Stimulated activated naive B cell treated with anti-CD40 and anti-IgM and Interleukin-4, amounts not matched to agents 10 μg/mL and 1 μg/mL and 100 μg/mL, for 72 hours (primary cell): Measurements from ENCODE around the gene PPM1G.

Source experiments
- ATAC-seq, 2 donors: fragments of 150-1000 bp; cut with Tn5 transposase; replicated peaks; 2 replicates each; pipeline ENCODE4 v1.10.0; 2021; ENCODE audit warnings: moderate library complexity in 1 of 2
- DNase-seq: peaks from one replicate; pipeline ENCODE4 v3.0.0; 2021
- H3K27ac Mint-ChIP-seq: one replicate; pipeline ENCODE4 v1.8.0; 2022; ENCODE audit warnings: mild to moderate bottlenecking, mixed read lengths
- H3K27me3 Mint-ChIP-seq, 2 donors: one replicate each; pipeline ENCODE4 v1.8.0; 2022; ENCODE audit warnings: mixed read lengths in 2 of 2
- H3K36me3 Mint-ChIP-seq, 2 donors: one replicate each; pipeline ENCODE4 v1.8.0; 2022; ENCODE audit warnings: mixed read lengths in 2 of 2, mild to moderate bottlenecking in 1 of 2
- H3K4me1 Mint-ChIP-seq, 2 donors: one replicate each; pipeline ENCODE4 v1.8.0; 2022; ENCODE audit warnings: mixed read lengths in 2 of 2, mild to moderate bottlenecking in 1 of 2
- H3K4me3 Mint-ChIP-seq, 2 donors: one replicate each; pipeline ENCODE4 v1.8.0; 2022; ENCODE audit warnings: mild to moderate bottlenecking in 2 of 2, mixed read lengths in 2 of 2, moderate library complexity in 1 of 2
- H3K9me3 Mint-ChIP-seq, 2 donors: one replicate each; pipeline ENCODE4 v1.8.0; 2022; ENCODE audit warnings: mixed read lengths in 2 of 2, mild to moderate bottlenecking in 1 of 2

The PPM1G gene

DNA sequence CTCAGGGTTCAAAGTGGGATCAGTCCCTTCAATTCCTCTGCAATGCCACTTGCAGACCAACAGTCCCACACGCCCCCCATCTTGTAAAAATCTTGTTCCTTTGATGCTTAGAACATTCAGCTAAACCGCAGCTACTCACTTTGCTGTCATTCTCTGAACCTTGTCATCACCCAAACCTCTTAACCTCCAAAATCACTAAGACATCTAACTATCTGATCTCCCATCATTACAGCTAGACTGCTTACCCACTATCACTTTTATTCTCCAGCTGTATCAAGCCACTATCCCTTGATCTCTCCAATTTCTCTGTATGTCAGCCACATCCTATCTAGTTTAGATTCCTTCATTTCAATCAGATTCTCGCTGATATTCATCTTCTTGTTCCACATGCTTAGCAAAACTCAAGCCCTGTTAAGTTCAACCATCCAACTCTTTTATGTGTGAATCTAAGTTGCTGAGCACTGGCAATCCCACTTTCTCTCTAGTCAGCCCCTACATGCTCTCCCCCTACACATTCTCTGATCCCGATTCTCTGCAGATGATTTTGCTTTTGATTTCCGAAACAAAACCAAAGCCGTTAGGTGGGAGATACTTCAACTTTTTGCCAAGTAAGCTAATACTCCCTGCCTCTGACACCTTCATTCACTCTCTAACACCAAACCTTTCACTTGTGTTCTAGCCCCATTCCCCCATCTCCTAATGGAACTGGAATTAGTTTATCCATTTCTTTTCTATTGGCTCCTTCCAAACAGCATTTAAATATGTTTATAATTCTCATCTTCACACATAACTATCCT, 57.4 kb downstream of the PPM1G start:
- no peak for DNase-seq
- Mint-ChIP-seq H3K4me3 (no peak overlapping the region), H3K36me3 (peaks cover 22 to 27% of the 10 kb centered on the region in 2 donors)

DNA sequence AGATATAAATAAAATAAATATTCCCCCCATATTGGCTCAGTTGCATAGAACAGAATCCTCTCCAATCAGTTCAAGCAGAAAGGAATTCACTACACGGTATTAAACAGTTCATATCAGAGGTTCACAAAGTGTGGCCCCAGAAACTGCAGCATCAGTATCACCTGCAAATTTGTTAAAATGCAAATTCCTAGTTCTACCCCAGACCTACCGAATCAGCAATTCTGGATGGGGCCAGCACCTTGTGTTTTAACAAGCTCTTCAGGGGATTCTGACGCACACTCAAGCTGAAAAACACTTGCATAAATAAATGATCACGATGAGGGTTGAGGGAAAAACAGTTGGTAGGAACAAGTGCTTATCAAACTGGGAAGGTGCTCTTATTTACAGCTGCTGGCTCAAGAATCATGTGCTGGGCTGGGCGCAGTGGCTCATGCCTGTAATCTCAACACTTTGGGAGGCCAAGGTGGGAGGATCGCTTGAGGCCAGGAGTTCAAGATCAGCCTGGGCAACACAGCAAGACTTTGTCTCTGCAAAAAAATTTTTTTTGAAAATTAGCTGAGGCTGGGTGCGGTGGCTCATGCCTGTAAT, 59.2 kb downstream of the PPM1G start:
- H3K9me3 Mint-ChIP-seq, result no peaks in the 10 kb centered on the region
- H3K4me3 Mint-ChIP-seq, result no peak overlapping the region
- ATAC-seq, result no peak
- H3K27me3 Mint-ChIP-seq, result no peaks in the 10 kb centered on the region
- no peak overlapping the region for H3K27ac Mint-ChIP-seq
- H3K36me3 Mint-ChIP-seq, result peaks cover 26 to 31% of the 10 kb centered on the region in 2 donors
- no peak for DNase-seq
- peaks cover 24 to 45% of the 10 kb centered on the region in 2 donors for H3K4me1 Mint-ChIP-seq

More for the DNA sequence above, 57.4 kb downstream of the PPM1G start:
- H3K9me3 Mint-ChIP-seq, result no peaks in the 10 kb centered on the region
- no peak for ATAC-seq
- H3K4me1 Mint-ChIP-seq, result peaks cover 26 to 43% of the 10 kb centered on the region in 2 donors
- peak overlapping the region; percentile 14 for H3K27ac Mint-ChIP-seq
- H3K27me3 Mint-ChIP-seq, result no peaks in the 10 kb centered on the region

DNA sequence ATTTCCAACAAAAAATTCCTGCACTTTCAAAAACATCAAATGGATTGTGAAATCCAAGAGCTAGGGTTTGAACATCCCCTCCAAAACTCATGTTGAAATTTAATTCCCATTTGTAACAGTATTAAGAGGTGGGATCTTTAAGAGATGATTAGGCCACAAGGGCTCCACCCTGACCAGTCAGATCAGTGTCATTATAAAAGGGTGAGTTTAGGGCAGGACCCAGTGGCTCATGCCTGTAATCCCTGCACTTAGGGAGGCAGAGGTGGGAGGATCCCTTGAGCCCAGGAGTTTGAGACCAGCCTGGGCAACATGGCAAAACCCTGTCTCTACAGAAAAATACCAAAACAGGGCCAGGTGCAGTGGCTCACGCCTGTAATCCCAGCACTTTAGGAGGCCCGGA, 61.8 kb downstream of the PPM1G start:
- H3K4me1 Mint-ChIP-seq, result peaks cover 19 to 40% of the 10 kb centered on the region in 2 donors
- peaks cover 25 to 45% of the 10 kb centered on the region in 2 donors for H3K36me3 Mint-ChIP-seq
- H3K27me3 Mint-ChIP-seq, result no peaks in the 10 kb centered on the region
- DNase-seq, result no peak
- H3K27ac Mint-ChIP-seq, result no peak overlapping the region
- ATAC-seq, result no peak
- no peaks in the 10 kb centered on the region for H3K9me3 Mint-ChIP-seq
- no peak overlapping the region for H3K4me3 Mint-ChIP-seq

GRCh38 chr2:27336173-27336572, 73.2 kb downstream of the PPM1G start:
- Mint-ChIP-seq H3K4me1 (peaks cover 0 to 2% of the 10 kb centered on the region in 2 donors), H3K27me3 (no peaks in the 10 kb centered on the region), H3K9me3 (no peaks in the 10 kb centered on the region), H3K27ac (peak overlapping the region; percentile 25), H3K36me3 (peaks cover 35 to 53% of the 10 kb centered on the region in 2 donors), H3K4me3 (no peak overlapping the region)
- ATAC-seq (no peak), DNase-seq (no peak)

DNA sequence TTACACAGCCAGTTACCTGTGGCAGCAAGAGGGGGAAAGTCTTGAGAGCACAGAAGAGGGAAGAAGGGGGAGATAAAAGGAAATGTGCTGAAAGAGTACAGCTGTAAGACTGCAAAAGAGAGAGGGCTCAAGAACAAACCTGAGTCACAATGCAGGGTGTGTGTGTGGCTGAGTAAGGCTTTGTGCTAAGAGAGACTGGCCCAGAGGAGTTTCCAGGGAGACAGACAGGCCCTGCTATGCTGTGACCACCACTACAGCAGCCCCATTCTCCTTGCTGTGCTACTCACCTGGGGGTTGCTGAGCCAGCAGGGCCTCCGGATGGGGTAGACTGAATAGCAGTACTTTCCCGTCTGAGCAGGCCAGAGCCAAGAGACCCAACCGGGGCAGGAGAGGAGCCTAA, 74.1 kb downstream of the PPM1G start:
- Mint-ChIP-seq H3K27ac (no peak overlapping the region), H3K27me3 (no peaks in the 10 kb centered on the region), H3K4me1 (peaks cover 0 to 2% of the 10 kb centered on the region in 2 donors), H3K4me3 (no peak overlapping the region), H3K36me3 (peaks cover 35 to 52% of the 10 kb centered on the region in 2 donors), H3K9me3 (no peaks in the 10 kb centered on the region)
- no peak for DNase-seq
- ATAC-seq, result no peak
